ENCODE measurements around the gene PGC.

PGC gene

GRCh38 chr6:41758641-41759035 lies 11.4 kb upstream of the PGC start:
- H3K9me3 ChIP-seq (replicated peaks; ENCODE audit: insufficient read depth, low read length) = no peaks in the 10 kb centered on the region
- H2AFZ ChIP-seq (ENCODE audit: low read length) = no peak overlapping the region
- DNase-seq = no peak
- H4K20me1 ChIP-seq (ENCODE audit: insufficient read depth, low read length) = no peaks in the 10 kb centered on the region
- H3K9ac ChIP-seq (ENCODE audit: low read length) = no peak overlapping the region
- H3K4me2 ChIP-seq (ENCODE audit: low read depth, low read length) = no peak overlapping the region
- H3K9me2 ChIP-seq (replicated peaks; ENCODE audit: insufficient read depth, low read length) = no peaks in the 10 kb centered on the region
- no peak for TF ChIP-seq EZH2phosphoT487 (IDR thresholded peaks at IDR 0.05; ENCODE audit: low read length)
- TF ChIP-seq EZH2 (optimal IDR thresholded peaks at IDR 0.05; ENCODE audit: low read depth, low read length) = no peak
- no peak for TF ChIP-seq CTCF (IDR thresholded peaks at IDR 0.05; ENCODE audit: low read length)
- no peak overlapping the region for H3K27ac ChIP-seq (ENCODE audit: low read length)
- H3K4me3 ChIP-seq (ENCODE audit: low read length) = no peak overlapping the region
- H3K4me1 ChIP-seq (ENCODE audit: low read length) = no peaks in the 10 kb centered on the region
- no peaks in the 10 kb centered on the region for H3K36me3 ChIP-seq (replicated peaks; ENCODE audit: insufficient read depth, low read length)
- H3K27me3 ChIP-seq (replicated peaks; ENCODE audit: insufficient read depth, low read length) = 0 out of 2 replicates have a peak, but pooled peaks cover 3% of the 10 kb centered on the region
- H3F3A ChIP-seq (ENCODE audit: insufficient read depth, low read length) = no peaks in the 10 kb centered on the region
- no peaks in the 10 kb centered on the region for H3K79me2 ChIP-seq (ENCODE audit: low read length)

- H3F3A ChIP-seq (ENCODE audit: insufficient read depth, low read length) = no peaks in the 10 kb centered on the region
- H3K9me3 ChIP-seq (replicated peaks; ENCODE audit: insufficient read depth, low read length) = no peaks in the 10 kb centered on the region
- no peak for DNase-seq
- H4K20me1 ChIP-seq (ENCODE audit: insufficient read depth, low read length) = no peaks in the 10 kb centered on the region
- H3K4me1 ChIP-seq (ENCODE audit: low read length) = no peaks in the 10 kb centered on the region
- H3K79me2 ChIP-seq (ENCODE audit: low read length) = no peaks in the 10 kb centered on the region
- H3K9ac ChIP-seq (ENCODE audit: low read length) = no peak overlapping the region
- H3K36me3 ChIP-seq (replicated peaks; ENCODE audit: insufficient read depth, low read length) = no peaks in the 10 kb centered on the region
- no peak overlapping the region for H3K27ac ChIP-seq (ENCODE audit: low read length)
- H3K4me3 ChIP-seq (ENCODE audit: low read length) = no peak overlapping the region
- no peak for TF ChIP-seq EZH2 (optimal IDR thresholded peaks at IDR 0.05; ENCODE audit: low read depth, low read length)
- TF ChIP-seq EZH2phosphoT487 (IDR thresholded peaks at IDR 0.05; ENCODE audit: low read length) = no peak
- no peak for TF ChIP-seq CTCF (IDR thresholded peaks at IDR 0.05; ENCODE audit: low read length)
- H3K27me3 ChIP-seq (replicated peaks; ENCODE audit: insufficient read depth, low read length) = 0 out of 2 replicates have a peak, but pooled peaks cover 3% of the 10 kb centered on the region
- H3K9me2 ChIP-seq (replicated peaks; ENCODE audit: insufficient read depth, low read length) = no peaks in the 10 kb centered on the region
- no peak overlapping the region for H3K4me2 ChIP-seq (ENCODE audit: low read depth, low read length)
- no peak overlapping the region for H2AFZ ChIP-seq (ENCODE audit: low read length)
These were observed 10.9 kb upstream of the PGC start for GRCh38 chr6:41757931-41758640.

GRCh38 chr6:41757271-41757670 lies 10.1 kb upstream of the PGC start:
- no peak overlapping the region for H3K4me3 ChIP-seq (ENCODE audit: low read length)
- no peak overlapping the region for H3K27ac ChIP-seq (ENCODE audit: low read length)
- DNase-seq = no peak
- H3K4me2 ChIP-seq (ENCODE audit: low read depth, low read length) = no peak overlapping the region
- H2AFZ ChIP-seq (ENCODE audit: low read length) = no peak overlapping the region
- no peaks in the 10 kb centered on the region for H3K9me3 ChIP-seq (replicated peaks; ENCODE audit: insufficient read depth, low read length)
- no peak overlapping the region for H3K9ac ChIP-seq (ENCODE audit: low read length)
- no peaks in the 10 kb centered on the region for H3K9me2 ChIP-seq (replicated peaks; ENCODE audit: insufficient read depth, low read length)
- 0 out of 2 replicates have a peak, but pooled peaks cover 3% of the 10 kb centered on the region for H3K27me3 ChIP-seq (replicated peaks; ENCODE audit: insufficient read depth, low read length)
- H3K36me3 ChIP-seq (replicated peaks; ENCODE audit: insufficient read depth, low read length) = no peaks in the 10 kb centered on the region
- no peaks in the 10 kb centered on the region for H3K4me1 ChIP-seq (ENCODE audit: low read length)
- no peaks in the 10 kb centered on the region for H3F3A ChIP-seq (ENCODE audit: insufficient read depth, low read length)
- no peaks in the 10 kb centered on the region for H3K79me2 ChIP-seq (ENCODE audit: low read length)
- TF ChIP-seq CTCF (IDR thresholded peaks at IDR 0.05; ENCODE audit: low read length) (no peak), EZH2phosphoT487 (IDR thresholded peaks at IDR 0.05; ENCODE audit: low read length) (no peak), EZH2 (optimal IDR thresholded peaks at IDR 0.05; ENCODE audit: low read depth, low read length) (no peak)
- no peaks in the 10 kb centered on the region for H4K20me1 ChIP-seq (ENCODE audit: insufficient read depth, low read length)

All from MM.1S (cell line).